ENCODE results near the gene PRR12. TPM values are rescaled to one million over a fixed set of nuclear protein-coding genes. Genes with fewer than 3 reads are reported as not detected.

PRR12 gene
- polyA plus RNA-seq, 4 donors = 2.4 to 18.4 (median 8.0) TPM

- 87 to 90% (median 88%) methylated on average over 23 of the region's 23 CpGs for WGBS, 3 donors
- H3K9me3 ChIP-seq (ENCODE audit: control insufficient read depth in 2 of 2, insufficient read depth in 1 of 2, low read depth in 1 of 2, low read length in 1 of 2) = no peaks in the 10 kb centered on the region
- H3K36me3 ChIP-seq (ENCODE audit: control insufficient read depth in 3 of 3, insufficient read depth in 2 of 3, low read depth in 1 of 3, low read length in 3 of 3) = peaks cover 31 to 91% (median 31%) of the 10 kb centered on the region in 3 donors
- DNase-seq = no peak
- H3K4me3 ChIP-seq (ENCODE audit: low read depth in 1 of 3, low read length in 3 of 3) = no peak overlapping the region
- no peaks in the 10 kb centered on the region for H3K27me3 ChIP-seq (ENCODE audit: control insufficient read depth in 3 of 3, insufficient read depth in 3 of 3, low read length in 3 of 3)
- FAIRE-seq = no peak
- no peaks in the 10 kb centered on the region for H3K4me1 ChIP-seq (ENCODE audit: control insufficient read depth in 3 of 3, insufficient read depth in 2 of 3, low read depth in 1 of 3, low read length in 2 of 3)
- no peak overlapping the region for H3K27ac ChIP-seq (ENCODE audit: low read depth in 1 of 3, low read length in 2 of 3)
Observed at GRCh38 chr19:49655570-49656455, 64.8 kb downstream of the PRR12 start.

GRCh38 chr19:49656456-49657109, 65.6 kb downstream of the PRR12 start:
- Histone ChIP-seq H3K4me1 (ENCODE audit: control insufficient read depth in 3 of 3, insufficient read depth in 2 of 3, low read depth in 1 of 3, low read length in 2 of 3) (no peaks in the 10 kb centered on the region), H3K27me3 (ENCODE audit: control insufficient read depth in 3 of 3, insufficient read depth in 3 of 3, low read length in 3 of 3) (no peaks in the 10 kb centered on the region), H3K4me3 (ENCODE audit: low read depth in 1 of 3, low read length in 3 of 3) (no peak overlapping the region), H3K27ac (ENCODE audit: low read depth in 1 of 3, low read length in 2 of 3) (no peak overlapping the region), H3K9me3 (ENCODE audit: control insufficient read depth in 2 of 2, insufficient read depth in 1 of 2, low read depth in 1 of 2, low read length in 1 of 2) (no peaks in the 10 kb centered on the region), H3K36me3 (ENCODE audit: control insufficient read depth in 3 of 3, insufficient read depth in 2 of 3, low read depth in 1 of 3, low read length in 3 of 3) (peaks cover 25 to 93% (median 31%) of the 10 kb centered on the region in 3 donors)
- WGBS, 3 donors = 85 to 91% (median 91%) methylated on average over 17 of the region's 17 CpGs
- FAIRE-seq (no peak), DNase-seq (no peak)

DNA sequence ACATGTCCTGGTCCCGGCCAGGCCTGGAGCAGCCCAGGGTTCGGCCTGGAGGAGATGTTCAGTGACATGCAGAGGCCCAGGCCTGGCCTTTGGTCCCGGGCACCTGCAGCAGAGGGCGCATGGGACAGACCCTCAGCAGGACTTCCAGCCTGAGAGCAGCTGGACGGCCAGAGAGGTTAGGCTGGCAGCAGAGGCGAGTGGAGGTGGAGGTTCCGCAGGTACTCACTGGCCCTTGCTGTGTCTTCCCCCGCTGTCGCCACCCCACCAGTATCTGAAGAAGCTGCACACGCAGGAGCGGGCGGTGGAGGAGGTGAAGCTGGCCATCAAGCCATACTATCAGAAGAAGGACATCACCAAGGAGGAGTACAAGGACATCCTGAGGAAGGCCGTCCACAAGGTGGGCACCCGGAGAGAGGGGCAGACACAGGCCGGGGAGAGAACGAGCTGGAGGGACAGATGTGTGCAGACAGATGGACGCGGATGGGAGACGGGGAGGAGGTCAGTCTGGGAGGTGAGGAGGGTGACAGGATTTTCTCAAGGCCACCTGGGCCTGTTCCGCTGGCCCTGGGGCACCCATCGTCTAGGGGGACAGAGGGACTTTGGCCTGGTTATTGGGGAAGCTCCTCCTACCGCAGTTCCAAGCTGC, 66.6 kb downstream of the PRR12 start:
- Histone ChIP-seq H3K27ac (ENCODE audit: low read depth in 1 of 3, low read length in 2 of 3) (no peak overlapping the region), H3K36me3 (ENCODE audit: control insufficient read depth in 3 of 3, insufficient read depth in 2 of 3, low read depth in 1 of 3, low read length in 3 of 3) (peaks cover 21 to 99% (median 33%) of the 10 kb centered on the region in 3 donors), H3K4me3 (ENCODE audit: low read depth in 1 of 3, low read length in 3 of 3) (no peak overlapping the region), H3K9me3 (ENCODE audit: control insufficient read depth in 2 of 2, insufficient read depth in 1 of 2, low read depth in 1 of 2, low read length in 1 of 2) (no peaks in the 10 kb centered on the region), H3K27me3 (ENCODE audit: control insufficient read depth in 3 of 3, insufficient read depth in 3 of 3, low read length in 3 of 3) (no peaks in the 10 kb centered on the region), H3K4me1 (ENCODE audit: control insufficient read depth in 3 of 3, insufficient read depth in 2 of 3, low read depth in 1 of 3, low read length in 2 of 3) (no peaks in the 10 kb centered on the region)
- FAIRE-seq (no peak), DNase-seq (no peak)
- 87 to 92% (median 90%) methylated on average over 22 of the region's 22 CpGs for WGBS, 3 donors

DNA sequence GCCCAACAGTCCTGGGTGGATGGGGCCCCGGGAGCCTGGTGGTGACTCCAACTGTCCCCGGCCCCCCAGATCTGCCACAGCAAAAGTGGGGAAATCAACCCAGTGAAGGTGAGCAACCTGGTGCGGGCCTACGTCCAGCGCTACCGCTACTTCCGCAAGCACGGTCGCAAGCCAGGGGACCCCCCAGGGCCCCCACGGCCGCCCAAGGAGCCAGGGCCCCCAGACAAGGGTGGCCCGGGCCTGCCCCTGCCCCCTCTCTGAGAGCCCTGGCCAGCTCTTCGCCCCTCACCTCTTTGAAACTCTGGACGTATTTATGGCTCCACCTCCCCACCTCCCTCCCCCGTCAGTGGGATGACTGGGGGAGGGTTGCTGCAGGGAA, 67.1 kb downstream of the PRR12 start:
- Histone ChIP-seq H3K9me3 (ENCODE audit: control insufficient read depth in 2 of 2, insufficient read depth in 1 of 2, low read depth in 1 of 2, low read length in 1 of 2) (no peaks in the 10 kb centered on the region), H3K27me3 (ENCODE audit: control insufficient read depth in 3 of 3, insufficient read depth in 3 of 3, low read length in 3 of 3) (no peaks in the 10 kb centered on the region), H3K4me1 (ENCODE audit: control insufficient read depth in 3 of 3, insufficient read depth in 2 of 3, low read depth in 1 of 3, low read length in 2 of 3) (no peaks in the 10 kb centered on the region), H3K36me3 (ENCODE audit: control insufficient read depth in 3 of 3, insufficient read depth in 2 of 3, low read depth in 1 of 3, low read length in 3 of 3) (peaks cover 17 to 99% (median 32%) of the 10 kb centered on the region in 3 donors), H3K27ac (ENCODE audit: low read depth in 1 of 3, low read length in 2 of 3) (no peak overlapping the region), H3K4me3 (ENCODE audit: low read depth in 1 of 3, low read length in 3 of 3) (no peak overlapping the region)
- DNase-seq (no peak), FAIRE-seq (no peak)
- WGBS, 3 donors = 87 to 91% (median 89%) methylated on average over 3 to 15 of the region's 15 CpGs

GRCh38 chr19:49658566-49659442, 67.8 kb downstream of the PRR12 start:
- Histone ChIP-seq H3K36me3 (ENCODE audit: control insufficient read depth in 3 of 3, insufficient read depth in 2 of 3, low read depth in 1 of 3, low read length in 3 of 3) (peaks cover 17 to 96% (median 31%) of the 10 kb centered on the region in 3 donors), H3K27me3 (ENCODE audit: control insufficient read depth in 3 of 3, insufficient read depth in 3 of 3, low read length in 3 of 3) (no peaks in the 10 kb centered on the region), H3K4me1 (ENCODE audit: control insufficient read depth in 3 of 3, insufficient read depth in 2 of 3, low read depth in 1 of 3, low read length in 2 of 3) (peaks cover 0 to 3% (median under 1%) of the 10 kb centered on the region in 3 donors), H3K4me3 (ENCODE audit: low read depth in 1 of 3, low read length in 3 of 3) (no peak overlapping the region), H3K9me3 (ENCODE audit: control insufficient read depth in 2 of 2, insufficient read depth in 1 of 2, low read depth in 1 of 2, low read length in 1 of 2) (no peaks in the 10 kb centered on the region), H3K27ac (ENCODE audit: low read depth in 1 of 3, low read length in 2 of 3) (no peak overlapping the region)
- no peak for DNase-seq
- no peak for FAIRE-seq
- 93 to 94% (median 94%) methylated on average over 12 of the region's 12 CpGs for WGBS, 3 donors

DNA sequence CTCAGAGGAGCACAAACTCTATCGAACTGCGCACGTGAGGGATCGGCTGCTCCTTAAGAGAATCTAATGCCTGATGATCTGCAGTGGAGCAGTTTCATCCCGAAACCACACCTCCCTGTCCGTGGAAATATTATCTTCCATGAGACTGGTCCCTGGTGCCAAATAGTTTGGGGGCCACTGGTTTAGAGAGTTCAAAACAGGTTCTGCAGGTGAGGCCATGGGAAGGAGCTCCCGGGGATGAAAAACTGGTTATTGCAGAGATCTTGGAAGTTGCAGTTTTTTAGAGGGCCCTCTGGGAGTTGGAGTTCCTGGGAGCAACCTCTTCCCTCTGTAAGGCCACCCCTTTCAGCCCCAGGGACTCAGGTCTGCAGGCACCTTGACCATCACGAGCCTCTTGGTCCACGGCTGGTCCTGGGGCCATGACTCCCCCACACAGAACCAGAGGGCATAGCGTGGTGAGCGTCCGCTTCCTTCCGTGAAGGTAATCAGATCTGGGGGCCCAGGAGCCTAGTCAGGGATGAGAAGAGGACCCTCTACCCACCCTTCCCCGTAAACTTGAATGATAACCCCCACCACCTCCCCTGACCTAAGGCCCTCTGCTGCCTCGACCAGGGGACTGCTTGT, 69.5 kb downstream of the PRR12 start:
- 86 to 94% (median 91%) methylated on average over 15 of the region's 15 CpGs for WGBS, 3 donors
- no peak overlapping the region for H3K4me3 ChIP-seq (ENCODE audit: low read depth in 1 of 3, low read length in 3 of 3)
- no peak overlapping the region for H3K27ac ChIP-seq (ENCODE audit: low read depth in 1 of 3, low read length in 2 of 3)
- H3K27me3 ChIP-seq (ENCODE audit: control insufficient read depth in 3 of 3, insufficient read depth in 3 of 3, low read length in 3 of 3) = no peaks in the 10 kb centered on the region
- no peaks in the 10 kb centered on the region for H3K9me3 ChIP-seq (ENCODE audit: control insufficient read depth in 2 of 2, insufficient read depth in 1 of 2, low read depth in 1 of 2, low read length in 1 of 2)
- peaks cover 0 to 6% (median 3%) of the 10 kb centered on the region in 3 donors for H3K4me1 ChIP-seq (ENCODE audit: control insufficient read depth in 3 of 3, insufficient read depth in 2 of 3, low read depth in 1 of 3, low read length in 2 of 3)
- DNase-seq = no peak
- no peak for FAIRE-seq
- peaks cover 13 to 79% (median 26%) of the 10 kb centered on the region in 3 donors for H3K36me3 ChIP-seq (ENCODE audit: control insufficient read depth in 3 of 3, insufficient read depth in 2 of 3, low read depth in 1 of 3, low read length in 3 of 3)

DNA sequence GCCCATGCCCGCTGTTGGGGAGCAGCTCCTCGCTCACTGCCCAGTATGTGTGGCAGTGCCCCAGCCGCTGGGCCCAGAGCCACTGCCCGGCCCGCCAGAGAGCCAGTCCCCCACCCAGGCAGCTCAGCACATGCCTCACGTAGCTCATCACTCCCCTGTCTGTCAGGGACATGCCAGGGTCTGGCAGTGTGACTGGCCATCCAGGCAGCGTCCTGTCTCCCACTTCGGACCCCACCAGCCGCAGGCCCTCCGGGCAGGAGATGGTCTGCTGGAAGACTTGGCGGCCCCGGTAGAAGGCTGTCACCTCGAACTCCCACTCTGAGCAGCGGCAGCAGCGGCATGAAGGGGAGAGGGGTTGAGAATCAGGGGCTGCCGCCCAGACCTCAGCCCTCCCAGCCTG, 71.0 kb downstream of the PRR12 start:
- no peaks in the 10 kb centered on the region for H3K27me3 ChIP-seq (ENCODE audit: control insufficient read depth in 3 of 3, insufficient read depth in 3 of 3, low read length in 3 of 3)
- FAIRE-seq (no peak), DNase-seq (no peak)
- peaks cover 4 to 14% (median 7%) of the 10 kb centered on the region in 3 donors for H3K4me1 ChIP-seq (ENCODE audit: control insufficient read depth in 3 of 3, insufficient read depth in 2 of 3, low read depth in 1 of 3, low read length in 2 of 3)
- H3K27ac ChIP-seq (ENCODE audit: low read depth in 1 of 3, low read length in 2 of 3) = no peak overlapping the region
- 94 to 96% (median 94%) methylated on average over 16 of the region's 16 CpGs for WGBS, 3 donors
- peaks cover 13 to 64% (median 24%) of the 10 kb centered on the region in 3 donors for H3K36me3 ChIP-seq (ENCODE audit: control insufficient read depth in 3 of 3, insufficient read depth in 2 of 3, low read depth in 1 of 3, low read length in 3 of 3)
- no peaks in the 10 kb centered on the region for H3K9me3 ChIP-seq (ENCODE audit: control insufficient read depth in 2 of 2, insufficient read depth in 1 of 2, low read depth in 1 of 2, low read length in 1 of 2)
- no peak overlapping the region for H3K4me3 ChIP-seq (ENCODE audit: low read depth in 1 of 3, low read length in 3 of 3)
